GM23248 (cell line): ENCODE measurements around the gene RARB.

Experiments used
- EZH2 ChIP-seq: fragments of 200-600 bp; sonication (generic); IDR thresholded peaks from 2 replicates; pipeline ENCODE4 v1.6.1; 2018; ENCODE audit warnings: antibody characterized with exemption, mild to moderate bottlenecking; ENCODE audit not compliant: insufficient read depth, poor library complexity, severe bottlenecking
- EZH2phosphoT487 ChIP-seq: fragments of 200-600 bp; sonication (generic); IDR thresholded peaks from 2 replicates; pipeline ENCODE4 v1.6.1; 2018; ENCODE audit warnings: antibody characterized with exemption, moderate library complexity, mild to moderate bottlenecking, low read depth; ENCODE audit not compliant: insufficient read depth

GRCh38 chr3:25483456-25483855, 55.4 kb downstream of the RARB start:
- TF ChIP-seq EZH2 (no peak), EZH2phosphoT487 (no peak)
